Fibroblast of peridontal ligament (primary cell): ENCODE results near the gene CDH23.

Experiments used
- DNase-seq: peaks from one replicate; pipeline ENCODE4 v3.0.0-alpha.2; 2010; ENCODE audit errors: extremely low read depth

CDH23 gene

GRCh38 chr10:71797533-71798307 is 401.0 kb downstream of the CDH23 start:
- DNase-seq: no peak

GRCh38 chr10:71798308-71798624 is 401.5 kb downstream of the CDH23 start:
- DNase-seq: no peak

GRCh38 chr10:71799112-71799511 is 402.4 kb downstream of the CDH23 start:
- DNase-seq: no peak

GRCh38 chr10:71799608-71800453 is 403.1 kb downstream of the CDH23 start:
- DNase-seq: no peak

- DNase-seq: no peak
These were observed 404.6 kb downstream of the CDH23 start for GRCh38 chr10:71801361-71801760.

- DNase-seq: no peak
These were observed 405.5 kb downstream of the CDH23 start for GRCh38 chr10:71802235-71802634.

- no peak for DNase-seq
These were observed 406.2 kb downstream of the CDH23 start for GRCh38 chr10:71802715-71803488.

GRCh38 chr10:71804077-71804476 is 407.4 kb downstream of the CDH23 start:
- DNase-seq: no peak

- DNase-seq: no peak
These were observed 409.3 kb downstream of the CDH23 start for GRCh38 chr10:71805776-71806703.

- no peak for DNase-seq
These were observed 410.2 kb downstream of the CDH23 start for GRCh38 chr10:71806704-71807556.

GRCh38 chr10:71807557-71808510 is 411.1 kb downstream of the CDH23 start:
- no peak for DNase-seq

GRCh38 chr10:71809628-71810027 is 412.9 kb downstream of the CDH23 start:
- no peak for DNase-seq

GRCh38 chr10:71810048-71810750 is 413.5 kb downstream of the CDH23 start:
- no peak for DNase-seq

- no peak for DNase-seq
These were observed 414.6 kb downstream of the CDH23 start for GRCh38 chr10:71811351-71811750.

- DNase-seq: peak; percentile 34
These were observed 415.5 kb downstream of the CDH23 start for GRCh38 chr10:71812016-71812912.

GRCh38 chr10:71812913-71813590 is 416.3 kb downstream of the CDH23 start:
- DNase-seq: no peak

- no peak for DNase-seq
These were observed 418.2 kb downstream of the CDH23 start for GRCh38 chr10:71814922-71815411.
